Uterine smooth muscle cell (primary cell): ENCODE data around the gene MRPS18A. TPM values are rescaled to one million over a fixed set of nuclear protein-coding genes. Genes with fewer than 3 reads are reported as not detected.

Source experiments
- total RNA-seq: library from RNA; depleted of rRNA; stranded (reverse); fragments of >200 nt; gene quantifications from 2 replicates; pipeline ENCODE4 v1.2.3, GENCODE V29; 2014

Gene MRPS18A
- 38.2 and 39.2 TPM in 2 replicates for total RNA-seq

GRCh38 chr6:43687437-43688347, at the start of gene MRPS18A:
TSS of gene MRPS18A (minus strand) at chr6:43687791. CDS start at chr6:43687779, 12 bp downstream.

GRCh38 chr6:43644940-43645612, 42.5 kb downstream of the MRPS18A start, which contains the start of gene RSPH9:
TSS of gene RSPH9 (plus strand) at chr6:43645036. CDS start at chr6:43645099, 63 bp downstream.

GRCh38 chr6:43635387-43636307, 51.9 kb downstream of the MRPS18A start, which contains the start of gene MAD2L1BP:
TSS of gene MAD2L1BP (plus strand) at chr6:43635840. CDS start at chr6:43635876, 36 bp downstream.

GRCh38 chr6:43629104-43629504, 58.5 kb downstream of the MRPS18A start, which contains the start of gene GTPBP2:
TSS of gene GTPBP2 (minus strand) at chr6:43629264. CDS start at chr6:43629162, 102 bp downstream.

Other genes with a start within 250 kb of the MRPS18A start
- gene DLK2, start 232.2 kb downstream of the MRPS18A start, total RNA-seq: 0.66 and 1.1 TPM in 2 replicates
- 9.9 and 10.1 TPM in 2 replicates for gene TJAP1, start 210.2 kb downstream of the MRPS18A start, total RNA-seq
- 0.44 and 0.62 TPM in 2 replicates for gene LRRC73, start 177.4 kb downstream of the MRPS18A start, total RNA-seq
- 72.5 and 97.2 TPM in 2 replicates for gene YIPF3, start 170.9 kb downstream of the MRPS18A start, total RNA-seq
- gene POLR1C, start 170.7 kb downstream of the MRPS18A start, total RNA-seq: 27.7 and 45.9 TPM in 2 replicates
- gene XPO5, start 111.8 kb downstream of the MRPS18A start, total RNA-seq: 20.5 and 27.2 TPM in 2 replicates
- 16.7 and 22.9 TPM in 2 replicates for gene POLH, start 111.6 kb downstream of the MRPS18A start, total RNA-seq
- gene GTPBP2, start 58.5 kb downstream of the MRPS18A start, total RNA-seq: 123 and 165 TPM in 2 replicates
- 21.0 and 37.7 TPM in 2 replicates for gene MAD2L1BP, start 52.0 kb downstream of the MRPS18A start, total RNA-seq
- 0.44 and 1.2 TPM in 2 replicates for gene RSPH9, start 42.8 kb downstream of the MRPS18A start, total RNA-seq
- 200 and 441 TPM in 2 replicates for gene VEGFA, start 82.4 kb upstream of the MRPS18A start, total RNA-seq